GM21360 (cell line): Measurements from ENCODE around the gene EFNB3.

Experiments
- ATAC-seq: cut with Tn5 transposase; IDR thresholded peaks from one replicate; pipeline ENCODE4 v1.9.1; 2021; ENCODE audit warnings: mild to moderate bottlenecking, moderate library complexity; ENCODE audit not compliant: unreplicated experiment

The EFNB3 gene

DNA sequence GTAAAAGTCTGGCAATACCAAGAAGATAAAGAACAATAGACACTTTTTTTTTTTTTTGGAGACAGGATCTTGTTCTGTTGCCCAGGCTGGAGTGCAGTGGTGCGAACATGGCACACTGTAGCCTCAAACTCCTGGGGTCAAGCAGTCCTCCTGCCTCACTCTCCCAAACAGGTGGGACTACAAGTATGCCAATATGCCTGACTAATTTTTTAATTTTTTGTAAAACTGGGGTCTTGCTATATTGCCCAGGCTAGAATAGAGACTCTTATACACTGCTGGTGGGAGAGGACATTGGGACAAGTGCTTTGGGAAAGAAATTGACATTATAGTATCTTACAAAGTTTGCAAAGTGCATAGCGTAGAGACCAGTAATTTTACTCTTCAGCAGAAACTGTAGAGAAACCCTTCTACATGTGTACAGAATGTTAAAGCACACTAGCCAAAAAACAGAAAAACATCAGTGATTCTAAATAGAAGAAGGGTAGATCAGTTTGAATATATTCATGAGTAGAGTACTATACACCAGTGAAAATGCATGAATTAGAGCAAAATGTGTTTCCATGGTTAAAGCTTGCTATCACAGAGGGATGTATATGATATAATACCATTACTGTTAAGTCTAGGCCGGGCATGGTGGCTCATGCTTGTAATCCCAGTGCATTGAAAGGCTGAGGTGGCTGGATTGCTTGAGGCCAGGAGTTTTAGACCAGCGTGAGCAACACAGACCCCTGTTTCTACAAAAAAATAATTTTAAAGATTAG is 7.0 kb upstream of the EFNB3 start:
- ATAC-seq = no peak

- ATAC-seq = no peak
These were observed 4.5 kb upstream of the EFNB3 start for GRCh38 chr17:7700510-7700909.

- no peak for ATAC-seq
These were observed 3.3 kb upstream of the EFNB3 start for GRCh38 chr17:7701681-7702080.

- ATAC-seq = no peak
These were observed 2.2 kb upstream of the EFNB3 start for GRCh38 chr17:7702776-7703175.

DNA sequence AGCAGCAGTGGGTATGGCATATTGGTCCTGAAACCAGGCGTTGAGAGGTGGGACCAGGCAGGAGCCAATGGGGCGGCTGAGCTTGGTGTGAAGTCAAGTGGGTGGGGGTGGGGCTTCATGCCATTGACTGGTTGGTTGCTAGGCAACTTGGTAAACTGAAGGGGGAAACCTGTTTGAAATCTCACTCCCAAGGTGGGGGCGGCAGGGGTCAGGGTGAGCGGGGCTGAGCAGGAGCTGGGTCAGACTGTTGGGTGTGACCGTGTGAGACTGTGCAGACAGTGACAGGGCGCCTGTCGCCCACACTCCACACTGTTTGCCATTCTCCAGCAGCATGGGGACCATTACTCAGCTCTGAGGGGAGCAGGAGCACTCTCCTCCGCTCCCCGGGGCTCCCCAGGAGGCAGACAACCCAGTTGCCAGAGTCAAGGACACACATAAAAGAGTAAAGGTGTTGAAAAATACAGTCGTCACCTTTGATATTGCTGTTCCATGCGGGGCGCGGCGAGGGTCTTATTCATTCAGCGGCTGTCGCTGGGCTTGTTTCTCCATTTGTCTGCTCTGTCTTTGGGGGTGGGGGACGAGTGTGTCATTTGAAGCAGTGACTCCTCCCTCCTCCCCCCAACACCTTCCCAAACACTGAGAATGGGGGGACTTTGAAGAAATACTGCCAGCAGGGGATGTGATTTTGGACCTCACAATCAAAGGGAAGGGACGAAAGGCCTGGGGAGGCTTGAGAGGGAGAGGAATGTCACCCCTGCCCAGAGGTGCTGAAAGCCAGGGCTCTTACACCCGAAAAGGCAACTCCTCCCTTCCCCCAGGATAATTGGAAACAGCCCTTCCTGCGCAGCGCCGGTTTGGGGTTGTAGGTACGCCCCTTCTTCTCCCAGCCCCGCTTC is 1.2 kb upstream of the EFNB3 start:
- no peak for ATAC-seq

DNA sequence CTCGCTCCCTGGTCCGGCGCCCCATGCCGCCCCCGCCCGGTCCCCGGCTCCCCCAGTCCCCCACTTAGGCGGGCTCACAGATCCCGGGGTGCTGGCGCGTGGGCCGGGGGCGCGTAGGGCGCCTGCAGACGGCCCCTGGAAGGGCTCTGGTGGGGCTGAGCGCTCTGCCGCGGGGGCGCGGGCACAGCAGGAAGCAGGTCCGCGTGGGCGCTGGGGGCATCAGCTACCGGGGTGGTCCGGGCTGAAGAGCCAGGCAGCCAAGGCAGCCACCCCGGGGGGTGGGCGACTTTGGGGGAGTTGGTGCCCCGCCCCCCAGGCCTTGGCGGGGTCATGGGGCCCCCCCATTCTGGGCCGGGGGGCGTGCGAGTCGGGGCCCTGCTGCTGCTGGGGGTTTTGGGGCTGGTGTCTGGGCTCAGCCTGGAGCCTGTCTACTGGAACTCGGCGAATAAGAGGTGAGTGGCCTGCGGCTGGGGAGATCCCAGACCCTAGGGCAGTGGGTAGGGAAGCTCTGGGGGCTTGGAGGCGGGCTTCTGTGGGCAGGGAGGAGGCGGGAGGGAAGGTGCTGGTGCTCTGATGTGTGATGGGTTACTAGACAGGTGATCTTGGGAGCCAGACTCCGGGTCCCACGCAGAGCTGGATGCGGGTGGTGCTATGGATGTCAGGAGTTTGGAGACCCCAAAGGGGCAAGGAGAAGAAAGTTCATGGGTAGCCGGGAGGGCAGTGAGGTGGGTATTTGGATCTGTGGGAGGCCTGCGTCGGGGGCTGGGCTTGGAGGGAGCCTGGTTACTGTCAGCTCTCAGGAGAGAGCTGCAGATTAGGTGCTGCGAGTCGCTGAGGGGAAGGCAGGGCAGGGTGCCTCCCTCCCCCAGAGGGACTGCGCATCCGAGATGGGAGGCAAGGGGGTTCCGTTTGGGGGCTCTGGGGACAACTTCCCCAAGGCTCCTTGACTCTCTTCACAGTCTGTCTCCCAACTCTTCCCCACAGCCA is 560 bp downstream of the EFNB3 start:
- no peak for ATAC-seq

DNA sequence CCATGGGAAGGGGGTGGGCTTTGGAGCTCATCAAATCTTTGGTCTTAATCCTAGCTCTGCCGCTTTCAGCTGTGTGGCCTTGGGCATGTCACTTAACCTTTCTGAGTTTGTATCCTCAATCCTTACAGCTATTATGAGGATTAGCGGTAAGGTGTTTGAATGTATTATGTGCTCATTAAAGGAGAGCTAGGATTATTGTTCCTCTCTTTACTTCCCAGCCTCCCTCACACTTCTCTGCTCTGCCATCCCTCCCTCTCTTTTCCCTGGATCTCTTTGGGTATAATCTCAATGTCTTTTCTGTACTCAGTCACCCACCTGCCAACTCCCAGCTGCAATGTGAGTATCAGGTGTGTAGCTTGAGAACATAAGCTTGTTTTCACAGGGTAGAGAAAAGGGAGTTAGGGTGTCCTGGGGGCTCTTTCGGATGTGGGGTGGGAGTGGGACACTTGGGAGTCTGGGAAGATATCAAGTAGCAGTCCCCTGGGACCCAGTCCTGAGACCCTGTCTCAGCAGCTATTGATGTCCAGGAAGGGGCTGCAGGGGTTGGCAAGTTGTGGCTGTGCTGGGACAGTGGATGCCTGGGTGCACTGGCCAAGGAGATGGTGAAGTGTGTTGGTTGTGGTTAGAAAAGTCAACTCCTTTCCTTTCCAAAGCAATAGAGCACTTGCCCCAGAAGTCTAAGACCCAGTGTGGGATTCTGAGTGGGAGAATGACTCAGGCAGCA is 1.8 kb downstream of the EFNB3 start:
- ATAC-seq = no peak

DNA sequence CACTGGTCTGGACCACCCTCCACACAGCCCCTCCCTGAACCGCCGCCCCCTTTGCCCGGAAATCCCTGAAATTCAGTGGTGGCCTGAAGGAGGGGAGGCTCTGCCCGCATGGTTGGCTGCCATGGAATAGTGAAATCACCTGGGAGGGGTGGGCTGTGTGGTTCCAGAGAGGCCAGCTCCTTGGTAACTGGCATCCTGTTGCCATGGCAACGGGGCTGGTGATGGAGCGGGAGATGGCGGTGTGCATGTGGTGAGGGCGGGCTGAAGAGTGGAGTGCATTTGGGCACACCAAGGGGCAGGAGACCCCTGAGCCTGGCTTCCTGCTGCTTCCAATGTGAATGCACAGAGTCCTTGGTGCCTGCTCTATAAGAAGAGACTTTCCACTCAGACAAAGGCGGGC is 2.4 kb downstream of the EFNB3 start:
- no peak for ATAC-seq

DNA sequence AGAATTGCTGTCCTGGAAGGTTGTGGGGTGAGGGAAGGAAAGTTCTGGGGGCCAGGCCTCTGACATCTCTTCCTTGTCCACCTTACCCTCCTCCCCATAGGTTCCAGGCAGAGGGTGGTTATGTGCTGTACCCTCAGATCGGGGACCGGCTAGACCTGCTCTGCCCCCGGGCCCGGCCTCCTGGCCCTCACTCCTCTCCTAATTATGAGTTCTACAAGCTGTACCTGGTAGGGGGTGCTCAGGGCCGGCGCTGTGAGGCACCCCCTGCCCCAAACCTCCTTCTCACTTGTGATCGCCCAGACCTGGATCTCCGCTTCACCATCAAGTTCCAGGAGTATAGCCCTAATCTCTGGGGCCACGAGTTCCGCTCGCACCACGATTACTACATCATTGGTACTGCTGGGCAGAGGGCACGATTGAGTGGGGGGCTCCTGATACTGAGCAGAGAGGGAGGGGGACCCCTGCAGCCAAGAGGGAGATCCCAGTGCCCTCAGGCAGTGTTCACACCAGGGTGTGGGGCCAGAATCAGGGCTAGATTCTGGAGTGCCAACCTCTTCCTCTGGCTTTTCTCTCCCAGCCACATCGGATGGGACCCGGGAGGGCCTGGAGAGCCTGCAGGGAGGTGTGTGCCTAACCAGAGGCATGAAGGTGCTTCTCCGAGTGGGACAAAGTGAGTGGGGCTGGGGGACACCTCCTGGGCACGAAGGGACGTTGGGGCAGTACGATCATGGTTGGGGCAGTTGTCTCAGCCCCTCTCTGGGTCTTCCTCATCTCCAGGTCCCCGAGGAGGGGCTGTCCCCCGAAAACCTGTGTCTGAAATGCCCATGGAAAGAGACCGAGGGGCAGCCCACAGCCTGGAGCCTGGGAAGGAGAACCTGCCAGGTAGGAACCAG is 3.1 kb downstream of the EFNB3 start:
- no peak for ATAC-seq

DNA sequence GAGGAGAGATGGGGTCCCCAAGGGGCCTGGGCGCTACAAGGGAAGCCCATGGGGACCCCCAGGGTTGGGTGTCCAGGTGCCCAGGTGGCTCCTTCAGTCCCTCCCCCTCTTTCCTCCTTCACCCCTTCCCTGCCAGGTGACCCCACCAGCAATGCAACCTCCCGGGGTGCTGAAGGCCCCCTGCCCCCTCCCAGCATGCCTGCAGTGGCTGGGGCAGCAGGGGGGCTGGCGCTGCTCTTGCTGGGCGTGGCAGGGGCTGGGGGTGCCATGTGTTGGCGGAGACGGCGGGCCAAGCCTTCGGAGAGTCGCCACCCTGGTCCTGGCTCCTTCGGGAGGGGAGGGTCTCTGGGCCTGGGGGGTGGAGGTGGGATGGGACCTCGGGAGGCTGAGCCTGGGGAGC is 4.0 kb downstream of the EFNB3 start:
- ATAC-seq = no peak

GRCh38 chr17:7710301-7710700 is 5.3 kb downstream of the EFNB3 start:
- no peak for ATAC-seq

DNA sequence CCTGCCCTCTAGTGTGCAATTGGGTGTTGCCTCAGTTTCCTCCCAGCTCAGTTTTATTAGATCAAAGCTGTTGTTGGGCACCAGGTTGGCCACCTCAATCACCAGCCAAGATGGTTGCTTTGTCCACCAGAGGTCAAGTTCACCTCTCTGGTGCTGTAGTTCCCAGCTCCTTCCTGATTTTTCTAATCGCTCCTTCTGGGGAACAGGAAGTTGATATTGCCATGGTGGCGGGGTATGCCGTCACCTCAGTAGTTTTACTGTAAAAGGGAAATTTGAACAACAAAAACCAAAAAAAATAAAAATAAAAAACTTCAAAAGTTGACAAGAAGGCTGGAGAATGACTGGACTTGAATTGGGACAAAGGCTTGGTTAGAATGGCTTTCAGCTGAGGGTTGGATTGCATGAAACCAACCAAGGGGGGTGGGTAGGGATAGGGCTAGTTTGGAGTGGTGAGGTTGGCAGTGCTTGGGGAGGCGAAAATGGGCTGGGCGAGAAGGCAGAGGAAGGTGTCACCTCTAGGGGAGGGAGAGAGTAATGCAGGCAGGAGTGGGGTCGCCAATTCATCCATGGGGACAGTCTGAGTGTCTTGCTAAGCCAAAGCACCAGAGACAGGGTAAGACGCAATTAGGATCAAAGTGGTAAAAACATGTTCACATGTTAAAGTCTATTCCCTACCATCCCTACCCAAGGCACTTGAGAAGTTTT is 6.2 kb downstream of the EFNB3 start:
- no peak for ATAC-seq

DNA sequence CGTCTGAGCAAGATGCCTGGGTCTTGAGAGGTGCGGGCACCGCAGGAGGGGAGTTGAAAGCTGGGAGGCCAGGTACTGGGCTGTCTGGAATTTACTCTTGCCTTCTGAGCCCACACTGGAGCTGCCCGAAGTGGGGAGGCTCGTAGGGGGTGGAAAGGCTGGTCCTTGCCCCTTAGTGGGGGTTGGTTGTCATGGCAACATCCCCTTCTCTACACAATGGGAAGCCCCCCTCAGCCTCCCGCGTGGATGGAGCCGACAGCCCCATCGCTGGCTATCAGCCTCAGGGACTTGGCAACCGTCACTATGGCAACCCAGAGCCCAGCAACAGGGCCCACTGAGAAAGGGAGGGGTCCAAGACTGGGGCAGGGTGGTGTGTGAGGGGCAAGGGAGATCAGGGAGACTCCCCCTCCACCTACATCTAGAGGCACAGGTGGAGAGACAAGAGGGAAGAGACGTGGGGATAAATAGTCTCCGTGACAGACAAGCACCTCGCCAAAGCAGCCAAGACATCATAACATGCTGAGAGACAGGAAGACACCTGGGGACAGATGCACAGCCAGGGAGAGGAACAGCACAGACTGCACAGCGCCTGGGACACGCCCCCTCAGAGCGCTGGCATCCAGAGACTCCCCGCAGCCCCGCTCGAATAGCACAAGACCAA is 7.2 kb downstream of the EFNB3 start:
- no peak for ATAC-seq

- ATAC-seq = no peak
These were observed 8.8 kb downstream of the EFNB3 start for GRCh38 chr17:7713782-7714181.

DNA sequence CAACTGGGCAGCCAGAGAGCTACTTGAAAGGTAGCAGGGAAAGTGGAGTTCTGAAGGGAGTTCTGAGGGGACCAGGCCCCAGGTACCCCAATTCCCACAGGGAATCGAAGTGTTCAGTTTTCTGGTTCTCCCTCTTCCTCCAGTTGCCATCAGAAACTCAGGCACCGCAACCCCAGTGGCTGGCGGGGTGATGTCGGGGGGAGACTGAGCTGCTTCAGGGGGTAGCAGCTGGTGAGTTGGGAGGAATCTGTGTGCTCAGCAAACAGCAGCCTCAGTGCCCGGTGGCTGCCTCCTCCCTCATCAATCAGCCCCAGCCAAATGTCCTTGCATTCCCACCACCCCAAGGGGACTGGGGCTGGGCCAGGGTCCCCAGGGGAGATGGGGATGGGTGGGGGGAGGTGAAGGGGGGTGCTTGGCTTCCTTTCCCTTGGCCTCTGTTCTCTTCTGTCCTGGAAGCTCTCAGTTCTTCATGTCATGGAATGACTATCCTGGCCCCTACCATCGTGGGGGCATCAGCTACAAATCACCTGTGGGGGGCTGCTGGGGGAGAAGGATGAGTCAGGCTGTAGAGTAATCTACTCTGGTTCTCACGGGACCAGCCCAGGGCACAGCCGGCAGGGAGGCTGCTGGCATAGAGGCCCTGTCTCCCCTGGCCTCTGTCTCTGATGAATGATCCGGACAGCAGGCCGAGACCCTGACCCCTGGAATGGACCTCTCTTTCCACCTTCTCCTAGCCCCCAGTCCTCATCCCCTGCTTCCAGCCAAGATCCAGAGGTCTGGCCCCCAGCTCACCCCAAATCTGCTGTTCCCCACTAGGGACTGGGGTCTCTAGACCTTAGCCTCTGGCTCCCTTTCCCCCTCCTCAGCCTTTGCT is 10.0 kb downstream of the EFNB3 start:
- ATAC-seq = no peak

DNA sequence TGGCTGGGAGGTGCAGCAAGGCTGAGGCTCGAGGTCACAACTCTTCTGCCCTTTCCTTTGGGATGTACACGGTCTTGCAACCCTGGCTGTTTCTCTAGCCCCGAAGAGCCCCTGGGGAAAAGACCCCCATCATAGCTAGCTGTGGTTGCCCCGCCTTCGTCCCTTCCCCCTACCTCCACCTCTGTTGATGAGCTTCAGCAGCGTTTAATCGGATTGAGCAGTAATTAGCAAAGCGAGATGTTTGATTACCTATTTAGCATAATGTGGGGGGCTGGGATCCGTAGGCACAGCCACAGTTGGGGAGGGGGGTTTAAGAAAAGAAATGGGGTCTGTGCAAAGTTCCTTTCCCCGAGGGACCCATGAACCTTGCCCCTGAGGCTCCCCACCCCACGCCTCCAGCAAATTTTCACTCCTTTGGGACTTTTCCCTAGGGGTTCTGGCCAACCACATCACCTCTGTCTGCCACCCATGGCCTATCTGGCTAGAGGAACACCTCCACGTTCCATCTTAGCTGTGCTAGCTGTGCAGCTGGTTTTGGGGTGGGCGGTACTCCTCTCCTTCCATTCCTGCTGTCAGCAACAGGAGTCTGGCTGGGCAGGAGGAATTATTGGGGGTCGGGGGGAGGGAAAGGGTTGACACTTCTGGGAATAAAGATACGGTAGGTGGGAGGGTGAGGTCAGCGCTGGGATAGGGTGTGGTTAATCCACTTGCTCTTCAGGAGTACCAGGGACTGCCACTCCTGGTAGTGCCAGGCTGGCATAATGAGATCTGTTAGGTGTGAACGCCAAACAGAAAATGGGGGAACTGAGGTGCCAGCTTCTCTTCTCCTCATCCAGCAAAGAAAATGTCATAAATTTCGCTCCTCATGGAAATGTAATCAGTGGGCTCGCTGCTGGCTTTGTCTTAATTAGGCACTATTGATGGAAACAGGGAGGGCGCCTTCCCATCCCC is 11.2 kb downstream of the EFNB3 start:
- ATAC-seq = no peak
